Adrenal gland (tissue), 5 donors: ENCODE measurements around the gene RBM34.
"Not testable (repeated sequence)": the region's sequence is repeated elsewhere in the genome, so short reads cannot be mapped to it uniquely, and the experiment has no call there.

ENCODE experiments used
- CTCF ChIP-seq, 6 experiments: fragments of 450-650 bp in 4 of 6; fragments of 200-600 bp in 2 of 6; sonication (generic) in 1 of 6; IDR thresholded peaks; 1 replicate in 5 of 6; 2 replicates in 1 of 6; pipeline versions ENCODE4 v1.5.1 to v1.8.0; 2016 to 2021; ENCODE audit warnings: antibody characterized with exemption in 6 of 6, mild to moderate bottlenecking in 2 of 6, moderate library complexity in 1 of 6
- POLR2A ChIP-seq, 2 donors: fragments of 450-650 bp; IDR thresholded peaks; one replicate each; pipeline ENCODE4 v1.6.1; 2017; ENCODE audit warnings: antibody characterized with exemption in 2 of 2, mild to moderate bottlenecking in 2 of 2, moderate library complexity in 1 of 2
- donor health status: DM: no; HTN: no; CAD: no.

GRCh38 chr1:235159930-235160329 is 1.1 kb downstream of the RBM34 start:
- not testable (repeated sequence) for TF ChIP-seq CTCF, POLR2A (IDR thresholded peaks at IDR 0.05)
